ENCODE data around the gene PLEKHG4B. TPM values are rescaled to one million over a fixed set of nuclear protein-coding genes. Genes with fewer than 3 reads are reported as not detected.
"Not testable (repeated sequence)": the region's sequence is repeated elsewhere in the genome, so short reads cannot be mapped to it uniquely, and the experiment has no call there.

Gene PLEKHG4B
- total and polyA plus RNA-seq, 4 donors = 4.2 to 18.2 (median 13.7) TPM

- 0% methylated on average over 22 of the region's 37 CpGs for WGBS (ENCODE audit: insufficient coverage)
- H3K4me1 ChIP-seq (ENCODE audit: control insufficient read depth, insufficient read depth, low read length) = peaks cover 27% of the 10 kb centered on the region
- H3K4me3 ChIP-seq (ENCODE audit: low read depth, low read length) = peak overlapping the region; percentile 28
- H3K36me3 ChIP-seq (ENCODE audit: control insufficient read depth, insufficient read depth, low read length) = peaks cover 7% of the 10 kb centered on the region
- peak overlapping the region; percentile 6 for H3K27ac ChIP-seq (ENCODE audit: low read depth, low read length)
- DNase-seq (ENCODE audit: low read depth in 4 of 6, low spot score in 6 of 6) = peak in 2 of 6 donors; percentile 51 to 59
- peaks cover 4% of the 10 kb centered on the region for H3K27me3 ChIP-seq (ENCODE audit: control insufficient read depth, insufficient read depth, low read length)
- no peaks in the 10 kb centered on the region for H3K9me3 ChIP-seq (ENCODE audit: control insufficient read depth, insufficient read depth, low read length)
Measured at GRCh38 chr5:92401-93220, 643 bp downstream of the PLEKHG4B start.

DNA sequence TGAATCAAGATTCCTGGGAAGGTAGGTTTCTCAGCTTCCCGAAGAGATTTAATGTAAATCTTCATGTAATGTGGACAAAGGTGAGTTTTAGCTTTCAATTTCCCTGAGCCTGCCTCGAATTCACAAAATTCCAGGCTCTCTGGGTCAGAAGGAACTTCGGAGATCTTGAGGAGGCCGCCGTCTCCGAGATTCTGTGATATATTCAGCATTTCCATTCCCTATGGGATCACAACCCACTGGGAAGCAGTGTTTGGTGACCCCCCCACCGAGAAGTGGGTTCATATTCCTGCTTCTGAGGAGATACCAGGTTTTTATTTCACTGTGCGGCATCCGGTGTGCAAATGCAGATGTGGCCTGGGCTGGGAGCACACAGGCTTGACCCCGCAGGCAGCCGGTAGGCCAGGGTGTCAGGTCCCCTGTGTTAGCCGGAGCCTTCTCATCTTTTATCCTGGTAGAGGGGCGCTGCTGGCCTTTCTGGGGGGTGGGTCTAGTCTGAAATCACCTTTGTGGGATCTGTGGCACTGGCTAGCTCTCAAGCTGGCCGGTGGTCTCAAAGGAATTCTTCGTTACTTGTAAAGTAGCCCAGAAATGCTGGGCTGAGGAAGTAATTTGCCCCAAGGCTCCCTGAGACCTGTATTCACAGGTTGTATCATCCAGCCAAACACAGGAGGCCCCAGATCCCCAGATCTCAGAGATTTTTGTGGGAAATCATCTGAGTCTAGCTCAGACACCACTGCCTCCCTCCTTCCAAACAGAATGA lies 1.4 kb downstream of the PLEKHG4B start:
- H3K9me3 ChIP-seq (ENCODE audit: control insufficient read depth, insufficient read depth, low read length) = no peaks in the 10 kb centered on the region
- DNase-seq (ENCODE audit: low read depth in 4 of 6, low spot score in 6 of 6) = no peak
- H3K4me3 ChIP-seq (ENCODE audit: low read depth, low read length) = no peak overlapping the region
- H3K27ac ChIP-seq (ENCODE audit: low read depth, low read length) = no peak overlapping the region
- peaks cover 27% of the 10 kb centered on the region for H3K4me1 ChIP-seq (ENCODE audit: control insufficient read depth, insufficient read depth, low read length)
- peaks cover 7% of the 10 kb centered on the region for H3K36me3 ChIP-seq (ENCODE audit: control insufficient read depth, insufficient read depth, low read length)
- WGBS (ENCODE audit: insufficient coverage) = 63% methylated on average over 14 of the region's 15 CpGs
- H3K27me3 ChIP-seq (ENCODE audit: control insufficient read depth, insufficient read depth, low read length) = peaks cover 4% of the 10 kb centered on the region

GRCh38 chr5:94113-94892 lies 2.3 kb downstream of the PLEKHG4B start:
- Histone ChIP-seq H3K4me1 (ENCODE audit: control insufficient read depth, insufficient read depth, low read length) (peaks cover 27% of the 10 kb centered on the region), H3K27me3 (ENCODE audit: control insufficient read depth, insufficient read depth, low read length) (peaks cover 4% of the 10 kb centered on the region), H3K36me3 (ENCODE audit: control insufficient read depth, insufficient read depth, low read length) (peaks cover 7% of the 10 kb centered on the region), H3K9me3 (ENCODE audit: control insufficient read depth, insufficient read depth, low read length) (no peaks in the 10 kb centered on the region), H3K27ac (ENCODE audit: low read depth, low read length) (no peak overlapping the region), H3K4me3 (ENCODE audit: low read depth, low read length) (no peak overlapping the region)
- WGBS (ENCODE audit: insufficient coverage) = 95% methylated on average over 9 of the region's 11 CpGs
- no peak for DNase-seq (ENCODE audit: low read depth in 4 of 6, low spot score in 6 of 6)

DNA sequence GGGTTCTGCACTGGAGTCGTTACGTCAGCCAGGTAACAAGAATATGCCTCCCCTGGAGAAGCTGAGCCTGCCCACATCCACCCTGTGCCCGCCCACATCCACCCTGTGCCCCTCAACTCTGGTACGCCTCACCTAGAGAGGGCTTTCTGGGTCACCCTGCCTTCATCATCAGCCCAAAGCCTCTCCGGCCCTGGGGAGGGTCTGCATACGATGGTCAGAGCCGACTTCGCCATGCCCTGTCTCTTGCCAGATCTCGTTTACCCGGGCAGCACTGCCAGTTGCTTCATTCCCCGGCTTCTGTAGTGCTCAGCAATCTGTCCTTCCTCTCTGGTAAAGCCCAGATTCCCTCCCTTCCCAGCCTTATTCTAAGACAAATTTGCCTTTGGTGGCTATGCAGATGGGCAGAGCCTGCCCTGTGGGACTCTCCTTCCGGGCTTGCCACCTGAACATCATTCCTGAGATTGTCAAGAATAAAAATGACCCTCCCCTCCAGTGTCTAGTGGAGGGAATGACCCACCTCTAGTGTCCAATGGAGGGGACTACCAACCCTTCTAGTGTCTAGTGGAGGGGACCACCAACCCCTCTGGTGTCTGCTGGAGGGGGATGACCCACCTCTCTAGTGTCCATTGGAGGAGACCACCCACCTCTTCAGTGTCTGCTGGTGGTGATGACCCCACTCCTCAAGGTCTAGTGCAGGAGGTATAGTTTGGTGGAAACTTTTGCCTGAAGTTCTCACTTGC lies 3.4 kb downstream of the PLEKHG4B start:
- H3K9me3 ChIP-seq (ENCODE audit: control insufficient read depth, insufficient read depth, low read length) = no peaks in the 10 kb centered on the region
- no peak overlapping the region for H3K4me3 ChIP-seq (ENCODE audit: low read depth, low read length)
- H3K4me1 ChIP-seq (ENCODE audit: control insufficient read depth, insufficient read depth, low read length) = peaks cover 27% of the 10 kb centered on the region
- H3K27me3 ChIP-seq (ENCODE audit: control insufficient read depth, insufficient read depth, low read length) = peaks cover 4% of the 10 kb centered on the region
- 89% methylated on average over 11 of the region's 12 CpGs for WGBS (ENCODE audit: insufficient coverage)
- peak overlapping the region; percentile 15 for H3K27ac ChIP-seq (ENCODE audit: low read depth, low read length)
- H3K36me3 ChIP-seq (ENCODE audit: control insufficient read depth, insufficient read depth, low read length) = peaks cover 7% of the 10 kb centered on the region
- DNase-seq (ENCODE audit: low read depth in 4 of 6, low spot score in 6 of 6) = no peak

- H3K9me3 ChIP-seq (ENCODE audit: control insufficient read depth, insufficient read depth, low read length) = no peaks in the 10 kb centered on the region
- H3K27me3 ChIP-seq (ENCODE audit: control insufficient read depth, insufficient read depth, low read length) = peaks cover 4% of the 10 kb centered on the region
- peaks cover 7% of the 10 kb centered on the region for H3K36me3 ChIP-seq (ENCODE audit: control insufficient read depth, insufficient read depth, low read length)
- no peak for DNase-seq (ENCODE audit: low read depth in 4 of 6, low spot score in 6 of 6)
- H3K27ac ChIP-seq (ENCODE audit: low read depth, low read length) = no peak overlapping the region
- no peak overlapping the region for H3K4me3 ChIP-seq (ENCODE audit: low read depth, low read length)
- H3K4me1 ChIP-seq (ENCODE audit: control insufficient read depth, insufficient read depth, low read length) = peaks cover 22% of the 10 kb centered on the region
- 94% methylated on average over 12 of the region's 17 CpGs for WGBS (ENCODE audit: insufficient coverage)
Measured at GRCh38 chr5:96976-97660, 5.2 kb downstream of the PLEKHG4B start.

DNA sequence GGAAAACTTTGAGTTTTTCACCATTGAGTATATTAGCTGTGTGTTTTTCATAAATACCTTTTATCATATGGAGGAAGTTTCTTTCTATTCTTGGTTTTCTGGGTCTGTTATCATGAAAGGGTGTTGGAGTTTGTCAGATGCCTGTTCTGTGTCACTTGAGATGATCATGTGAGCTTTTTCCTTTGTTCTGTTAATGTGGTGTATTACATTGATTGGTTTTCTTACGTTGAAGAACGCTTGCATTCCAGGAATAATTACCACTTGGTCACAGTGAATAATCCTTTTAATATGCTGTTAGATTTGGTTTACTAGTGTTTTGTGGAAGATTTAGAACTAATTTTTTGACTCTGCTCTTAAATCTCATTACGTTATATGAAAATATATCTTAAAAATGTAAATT lies 7.8 kb downstream of the PLEKHG4B start:
- no peak overlapping the region for H3K4me3 ChIP-seq (ENCODE audit: low read depth, low read length)
- H3K27ac ChIP-seq (ENCODE audit: low read depth, low read length) = no peak overlapping the region
- H3K27me3 ChIP-seq (ENCODE audit: control insufficient read depth, insufficient read depth, low read length) = no peaks in the 10 kb centered on the region
- peaks cover 15% of the 10 kb centered on the region for H3K4me1 ChIP-seq (ENCODE audit: control insufficient read depth, insufficient read depth, low read length)
- no peaks in the 10 kb centered on the region for H3K9me3 ChIP-seq (ENCODE audit: control insufficient read depth, insufficient read depth, low read length)
- no CpG with 5 or more reads among the region's 3 CpGs for WGBS (ENCODE audit: insufficient coverage)
- peak in 1 of 6 donors; percentile 14 for DNase-seq (ENCODE audit: low read depth in 4 of 6, low spot score in 6 of 6)
- H3K36me3 ChIP-seq (ENCODE audit: control insufficient read depth, insufficient read depth, low read length) = peaks cover 3% of the 10 kb centered on the region

DNA sequence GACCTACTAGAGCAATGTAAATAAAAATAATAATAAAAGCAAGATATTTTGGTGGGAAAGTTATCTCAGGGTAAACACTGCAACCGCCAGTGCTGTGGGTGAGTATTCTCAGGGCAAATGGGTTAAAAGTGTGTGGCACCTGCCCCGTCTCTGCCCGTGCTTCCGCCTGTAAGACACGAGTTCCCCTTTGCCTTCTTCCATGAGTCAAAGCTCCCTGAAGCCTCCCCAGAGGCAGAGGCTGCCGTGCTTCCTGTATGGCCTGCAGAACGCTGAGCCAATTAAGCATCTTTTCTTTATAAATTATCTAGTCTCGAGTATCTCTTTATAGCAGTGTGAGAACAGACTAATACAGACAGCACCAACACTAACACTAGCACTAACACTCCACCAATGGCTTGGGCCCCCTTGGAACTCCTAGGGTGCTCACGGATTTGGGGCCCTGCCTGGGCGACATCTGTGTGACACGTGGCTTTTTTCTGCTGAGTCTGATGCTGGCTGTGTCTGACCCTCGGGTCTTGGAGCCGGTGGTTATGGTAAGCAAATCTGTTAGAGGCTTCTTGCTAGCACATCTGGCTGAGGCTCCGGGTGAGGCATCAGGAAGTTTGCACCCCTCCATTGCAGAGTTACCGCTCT lies 10.6 kb downstream of the PLEKHG4B start:
- Histone ChIP-seq H3K27ac (ENCODE audit: low read depth, low read length) (no peak overlapping the region), H3K27me3 (ENCODE audit: control insufficient read depth, insufficient read depth, low read length) (no peaks in the 10 kb centered on the region), H3K9me3 (ENCODE audit: control insufficient read depth, insufficient read depth, low read length) (no peaks in the 10 kb centered on the region), H3K4me1 (ENCODE audit: control insufficient read depth, insufficient read depth, low read length) (peaks cover 29% of the 10 kb centered on the region), H3K36me3 (ENCODE audit: control insufficient read depth, insufficient read depth, low read length) (peaks cover 6% of the 10 kb centered on the region), H3K4me3 (ENCODE audit: low read depth, low read length) (no peak overlapping the region)
- peak in 1 of 6 donors; percentile 10 for DNase-seq (ENCODE audit: low read depth in 4 of 6, low spot score in 6 of 6)
- 72% methylated on average over 9 of the region's 15 CpGs for WGBS (ENCODE audit: insufficient coverage)

GRCh38 chr5:104106-104505 lies 12.1 kb downstream of the PLEKHG4B start:
- H3K27me3 ChIP-seq (ENCODE audit: control insufficient read depth, insufficient read depth, low read length) = not testable (repeated sequence)
- WGBS (ENCODE audit: insufficient coverage) = 93% methylated on average over 6 of the region's 9 CpGs

More at GRCh38 chr5:104106-104505, 12.1 kb downstream of the PLEKHG4B start:
- not testable (repeated sequence) for DNase-seq (ENCODE audit: low read depth in 4 of 6, low spot score in 6 of 6); H3K4me3 ChIP-seq (ENCODE audit: low read depth, low read length); H3K9me3 ChIP-seq (ENCODE audit: control insufficient read depth, insufficient read depth, low read length); H3K27ac ChIP-seq (ENCODE audit: low read depth, low read length)
- H3K4me1 ChIP-seq (ENCODE audit: control insufficient read depth, insufficient read depth, low read length) = peaks cover 29% of the 10 kb centered on the region
- H3K36me3 ChIP-seq (ENCODE audit: control insufficient read depth, insufficient read depth, low read length) = peaks cover 11% of the 10 kb centered on the region
